ENCODE results near the gene IGF1R.

The IGF1R gene

GRCh38 chr15:98676586-98677270, 28.4 kb downstream of the IGF1R start:
- DNase-seq, result no peak

DNA sequence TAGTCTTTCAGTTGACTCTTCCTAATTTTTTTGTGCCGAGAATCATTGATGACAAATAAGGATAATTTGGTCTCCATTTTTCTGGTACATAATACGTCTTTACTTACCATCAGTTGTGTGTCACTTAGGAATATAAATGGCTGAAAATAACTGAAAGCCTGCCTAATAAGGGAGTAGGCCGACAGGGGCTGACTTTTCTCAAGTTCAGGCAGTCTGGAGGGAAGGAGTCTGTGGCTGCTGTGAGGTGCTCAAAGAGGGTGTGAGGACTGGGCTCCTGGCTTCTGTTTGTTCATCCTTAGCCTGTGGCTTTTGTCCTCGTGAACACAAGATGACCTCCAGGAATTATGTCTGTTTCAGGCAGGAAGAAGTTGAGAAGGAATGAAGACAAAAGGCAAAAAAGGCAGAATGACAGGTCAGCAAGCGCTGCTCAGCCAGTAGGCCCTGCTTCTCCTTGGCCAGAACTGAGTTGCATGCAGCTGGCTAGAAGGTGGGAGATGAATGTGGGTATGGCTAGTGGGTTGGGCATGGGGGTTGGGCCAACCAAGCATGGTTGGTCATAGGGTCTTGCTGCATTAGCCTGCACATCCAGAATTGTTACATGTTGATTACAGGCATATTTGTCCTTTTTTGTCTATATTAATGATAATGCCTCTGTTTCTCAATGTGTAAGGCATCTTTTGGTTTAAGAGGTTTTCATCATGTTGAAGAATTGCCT, 29.2 kb downstream of the IGF1R start:
- DNase-seq, result no peak

DNA sequence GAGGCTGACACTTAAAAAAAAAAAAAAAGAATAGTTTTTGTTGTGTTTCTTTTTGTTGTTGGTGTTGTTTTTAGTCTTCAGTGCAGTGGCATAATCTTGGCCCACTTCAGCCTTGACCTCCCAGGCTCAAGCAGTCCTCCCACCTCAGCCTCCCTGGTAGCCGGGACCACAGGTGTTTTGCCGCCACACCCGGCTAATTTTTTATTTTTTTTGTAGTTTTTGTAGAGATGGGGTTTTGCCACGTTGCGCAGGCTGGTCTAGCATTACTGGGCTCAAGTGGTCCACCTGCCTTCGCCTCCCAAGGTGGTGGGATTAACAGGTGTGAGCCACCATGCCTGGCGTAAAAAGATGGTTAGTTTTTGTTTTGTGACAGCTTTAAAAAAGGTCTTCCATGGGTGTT, 30.1 kb downstream of the IGF1R start:
- no peak for DNase-seq

DNA sequence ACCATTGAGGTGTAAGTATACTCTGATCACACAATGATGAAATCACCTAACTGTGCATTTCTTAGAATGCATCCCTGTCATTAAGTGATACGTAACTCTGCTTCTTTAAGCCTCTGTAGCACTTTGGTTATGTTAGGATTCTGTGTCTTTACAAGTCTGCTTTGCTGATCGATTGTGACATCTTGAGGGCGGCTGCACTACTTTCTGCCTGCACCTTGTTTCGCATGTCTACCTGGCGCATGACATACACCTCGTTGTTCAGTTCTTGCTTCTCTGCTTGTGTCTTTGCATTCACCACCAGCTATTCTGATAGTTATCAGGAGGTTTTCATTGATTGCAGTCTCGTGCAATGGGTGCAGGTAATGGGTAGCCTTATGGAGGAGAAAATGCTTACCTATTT, 32.7 kb downstream of the IGF1R start:
- no peak for DNase-seq

- no peak for DNase-seq
Measured at GRCh38 chr15:98682992-98683701, 34.8 kb downstream of the IGF1R start.

DNA sequence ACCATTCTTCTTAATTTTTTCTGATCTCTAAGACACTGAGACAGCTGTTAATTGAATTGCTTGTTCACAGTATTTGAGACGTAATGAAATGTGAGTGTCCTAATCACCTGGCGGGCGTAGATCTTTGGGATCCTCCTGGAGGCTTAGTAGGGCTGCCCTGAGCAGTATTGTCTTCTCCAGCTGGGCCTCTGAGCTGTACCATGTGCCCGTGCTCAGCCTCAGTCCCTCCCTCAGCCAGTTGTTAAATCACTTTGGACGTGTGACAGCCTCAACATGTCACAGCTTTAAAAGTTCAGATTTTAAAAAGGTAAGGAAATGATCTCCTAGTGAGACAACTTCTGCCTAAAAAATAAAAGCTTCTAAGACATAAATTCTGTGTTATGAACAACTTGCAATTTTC, 35.5 kb downstream of the IGF1R start:
- no peak for DNase-seq

GRCh38 chr15:98684436-98684835, 36.1 kb downstream of the IGF1R start:
- no peak for DNase-seq

GRCh38 chr15:98684995-98685525, 36.7 kb downstream of the IGF1R start:
- no peak for DNase-seq

- no peak for DNase-seq
Measured at GRCh38 chr15:98686983-98687382, 38.6 kb downstream of the IGF1R start.

DNA sequence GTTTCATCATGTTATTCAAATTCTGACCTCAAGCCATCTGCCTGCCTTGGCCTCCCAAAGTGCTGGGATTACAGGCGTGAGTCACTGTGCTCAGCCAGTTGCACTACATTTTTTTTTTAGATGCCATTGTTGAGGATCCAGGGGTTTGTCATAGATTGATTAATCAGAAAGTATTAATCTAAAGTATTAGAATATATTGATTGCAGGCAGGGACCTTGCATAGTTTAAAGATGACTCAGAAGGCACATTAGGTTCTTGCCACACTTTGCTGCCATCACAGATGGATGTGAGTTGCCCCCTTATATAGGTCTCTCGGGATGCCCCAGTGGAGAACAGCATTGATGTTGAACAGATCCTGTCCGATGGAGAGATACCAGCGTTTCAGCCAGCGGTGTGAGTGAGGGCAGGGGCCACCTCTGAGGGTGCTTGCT, 41.1 kb downstream of the IGF1R start:
- no peak for DNase-seq

GRCh38 chr15:98690272-98690950, 42.1 kb downstream of the IGF1R start:
- no peak for DNase-seq

- no peak for DNase-seq
Measured at GRCh38 chr15:98692213-98692612, 43.9 kb downstream of the IGF1R start.

DNA sequence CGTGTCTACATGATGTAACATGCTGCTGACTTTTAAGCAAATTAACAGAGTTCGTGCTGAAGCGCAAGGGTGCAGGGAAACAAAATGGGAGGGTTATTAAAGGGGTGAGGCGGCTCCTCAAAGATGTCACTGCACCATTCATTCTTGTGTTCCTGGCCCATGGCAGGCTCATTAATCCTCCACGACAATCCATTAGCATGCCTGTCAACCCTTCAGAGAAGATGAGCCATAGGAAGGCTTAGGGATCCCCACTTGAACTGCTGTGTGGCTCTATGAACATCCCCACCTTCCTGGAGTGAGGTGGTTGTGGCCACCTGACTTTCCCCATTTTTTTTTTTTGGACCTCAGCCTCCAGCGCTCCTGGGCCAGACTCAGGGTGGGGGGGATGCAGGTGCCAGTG, 45.8 kb downstream of the IGF1R start:
- no peak for DNase-seq

DNA sequence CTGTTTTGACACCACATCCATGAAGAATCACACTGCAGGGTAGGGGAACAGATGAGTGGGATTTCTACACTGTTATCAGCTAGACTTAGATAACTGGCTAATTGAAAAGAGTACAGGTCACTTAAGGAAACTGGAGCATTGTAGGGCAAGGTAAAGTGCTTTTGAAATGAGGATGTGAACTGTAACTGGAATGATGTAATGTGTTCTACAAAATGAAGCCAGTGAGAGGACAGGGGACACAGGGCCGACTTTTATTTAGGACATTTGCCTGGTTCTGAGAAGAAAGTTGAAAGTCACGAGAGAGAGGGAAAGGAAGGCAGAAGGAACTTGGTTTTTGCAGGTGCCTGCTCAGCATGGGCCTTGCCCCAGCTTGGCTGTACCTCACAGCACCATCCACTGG, 50.5 kb downstream of the IGF1R start:
- no peak for DNase-seq

DNA sequence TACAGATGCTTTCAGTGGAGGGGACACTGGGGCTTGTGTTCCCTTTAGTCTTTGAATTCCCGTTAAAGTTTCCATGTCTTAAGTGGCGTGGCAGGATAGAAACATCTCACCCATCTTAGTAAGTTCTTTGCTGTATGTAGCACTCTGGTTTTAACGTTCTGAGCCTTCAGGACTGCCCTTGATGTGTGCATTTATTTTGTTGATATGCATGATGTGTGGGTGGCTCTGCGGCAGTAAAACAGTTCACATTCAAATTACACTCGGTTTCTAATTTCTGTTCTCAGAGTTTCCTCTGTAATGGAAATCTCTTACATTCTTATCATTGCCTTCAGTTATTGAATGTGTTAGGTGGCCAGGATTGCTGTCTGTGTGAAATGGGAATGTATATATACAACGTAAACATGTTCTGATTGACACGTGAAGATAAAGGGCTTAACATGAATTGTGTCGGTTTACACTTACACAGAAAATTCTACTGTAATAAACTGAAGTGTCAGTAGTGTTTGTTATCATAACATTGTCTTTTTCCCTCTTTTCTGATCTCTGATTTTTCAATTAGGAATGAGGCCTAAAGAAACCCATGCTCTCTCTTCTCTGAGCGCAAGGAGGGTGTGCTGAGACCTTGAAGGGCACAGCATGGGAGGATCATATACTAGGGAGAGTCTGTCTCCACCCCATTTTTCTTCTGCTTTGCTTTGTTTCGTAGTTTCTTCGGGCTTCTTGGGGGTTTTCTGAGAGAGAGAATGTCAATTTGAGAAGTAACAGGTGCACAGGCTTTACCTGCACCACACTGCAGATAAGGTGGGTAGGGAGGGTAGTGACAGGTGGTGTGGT, 51.5 kb downstream of the IGF1R start:
- DNase-seq, result no peak

GRCh38 chr15:98700519-98700918, 52.2 kb downstream of the IGF1R start:
- no peak for DNase-seq

DNA sequence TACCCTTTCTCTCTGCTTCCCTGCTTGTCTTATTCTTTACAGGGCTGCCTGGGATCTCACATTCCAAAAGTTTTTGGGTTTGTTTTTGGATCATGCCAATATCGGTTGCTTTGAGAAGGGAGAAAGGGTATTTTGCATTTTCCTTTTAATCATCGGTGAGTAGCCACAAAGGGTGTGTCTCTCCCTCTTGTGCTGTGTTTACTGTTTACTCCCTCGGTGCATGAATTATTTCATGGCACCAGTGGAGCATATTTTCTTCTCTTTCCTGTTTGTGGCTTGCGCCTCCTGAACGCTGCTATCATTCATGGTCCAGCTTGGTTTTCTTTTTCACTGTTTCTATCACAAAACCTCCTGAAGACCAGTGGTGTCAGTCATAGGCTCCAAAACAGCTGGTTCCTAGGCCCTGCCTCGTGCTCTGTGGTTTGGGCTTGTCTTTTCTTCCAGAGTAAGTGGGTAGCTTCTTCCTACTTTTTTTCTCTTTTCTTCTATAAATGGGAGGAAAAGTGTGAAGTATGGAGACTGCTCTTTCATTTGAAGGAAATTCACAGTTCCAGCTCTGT, 54.9 kb downstream of the IGF1R start:
- DNase-seq, result no peak

DNA sequence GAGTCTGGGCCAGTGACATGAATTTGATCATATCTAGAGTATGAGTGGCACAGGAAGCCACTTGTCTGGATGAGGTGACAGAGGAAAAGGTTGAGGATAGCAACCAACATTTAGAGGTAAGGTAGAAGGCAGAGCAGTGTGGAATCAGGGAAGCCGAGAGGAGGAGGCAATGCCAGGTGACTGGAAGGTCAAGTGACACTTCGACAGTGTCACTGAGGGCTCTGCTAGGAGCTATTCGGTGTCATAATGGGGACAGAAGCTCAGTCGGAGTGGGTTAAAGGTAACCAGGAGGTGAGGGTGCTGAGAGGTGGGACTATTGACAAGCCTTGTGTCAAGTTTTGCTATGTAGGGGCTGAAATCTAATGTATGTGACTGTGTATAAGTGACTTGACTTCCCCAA, 56.7 kb downstream of the IGF1R start:
- no peak for DNase-seq

DNA sequence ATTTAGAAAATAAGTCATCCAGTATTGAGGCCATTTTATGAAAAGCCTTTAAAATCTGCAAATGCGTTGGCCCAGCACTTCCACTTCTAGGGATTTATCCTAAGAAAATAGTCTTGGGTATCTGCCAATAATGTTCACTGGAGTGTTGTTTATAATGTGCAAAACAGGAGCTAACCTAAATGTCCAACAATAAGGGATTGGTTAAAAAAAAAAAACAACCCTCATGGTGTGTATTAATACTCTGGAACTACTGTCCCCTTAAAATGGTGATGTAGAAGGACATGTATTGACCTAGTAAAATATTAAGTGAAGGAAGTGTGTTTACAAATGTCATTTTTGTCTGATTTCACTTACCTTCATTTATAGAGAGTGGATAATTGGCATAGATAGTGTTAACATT, 58.0 kb downstream of the IGF1R start:
- no peak for DNase-seq

- no peak for DNase-seq
Measured at GRCh38 chr15:98706986-98707385, 58.6 kb downstream of the IGF1R start.

DNA sequence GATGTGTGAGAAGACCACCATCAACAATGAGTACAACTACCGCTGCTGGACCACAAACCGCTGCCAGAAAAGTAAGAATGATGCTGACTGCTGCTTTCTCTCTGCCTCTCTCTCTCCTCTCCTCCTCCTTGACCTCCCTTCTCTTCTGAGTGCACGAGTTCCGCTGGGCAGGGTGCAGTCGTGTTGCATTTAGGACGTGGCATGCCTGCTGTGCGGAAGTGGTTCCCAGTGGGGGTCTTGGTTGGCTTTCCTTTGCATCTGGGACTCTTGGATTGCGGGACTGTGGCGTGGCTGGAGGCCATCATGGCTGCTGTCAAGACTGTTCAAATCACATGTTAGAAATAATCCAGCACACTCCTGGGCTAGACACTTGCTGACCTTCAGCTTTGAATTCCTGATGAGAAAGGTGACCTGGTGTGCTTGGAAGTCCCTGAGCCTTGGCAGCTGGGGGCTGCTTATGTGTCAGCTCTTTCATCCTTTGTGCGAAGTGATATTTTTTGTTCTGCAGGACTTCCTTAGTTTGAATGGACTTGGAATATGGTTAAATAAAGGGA, 59.8 kb downstream of the IGF1R start:
- DNase-seq, result no peak

DNA sequence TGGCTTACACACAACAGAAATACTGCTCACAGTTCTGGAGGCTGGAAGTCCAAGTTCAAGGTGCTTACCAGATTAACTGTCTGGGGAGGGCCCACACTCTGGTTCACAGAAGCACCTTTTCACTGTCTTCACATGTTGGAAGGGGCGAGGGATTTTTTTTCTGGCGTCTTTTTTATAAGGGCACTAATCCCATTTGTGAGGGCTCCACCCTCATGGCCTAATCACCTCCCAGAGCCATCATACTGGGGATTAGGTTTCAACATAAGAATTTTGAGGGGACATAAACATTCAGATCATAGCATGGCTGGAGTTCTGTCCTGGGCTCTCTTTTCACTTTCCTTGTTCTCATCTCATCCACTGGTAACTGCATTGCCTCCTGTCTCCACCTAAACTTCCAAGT, 63.5 kb downstream of the IGF1R start:
- no peak for DNase-seq

Measured in stimulated activated CD4-positive, alpha-beta T cell treated with anti-CD3 and anti-CD28 coated beads, Interleukin-1b, Interleukin-23, amount 100 ng/mL, for 48 hours (primary cell).